Fibroblast of pulmonary artery (primary cell): Measurements from ENCODE around the gene ELFN2.

Experiments
- DNase-seq: peaks from one replicate; pipeline ENCODE4 v3.0.0-alpha.2; 2010; ENCODE audit warnings: low read depth
- H3K4me3 ChIP-seq: replicated peaks from 2 replicates; pipeline ENCODE4 v1.5.1; 2011; ENCODE audit warnings: low read depth, mild to moderate bottlenecking, control low read depth, low read length, moderate library complexity
- CTCF ChIP-seq: IDR thresholded peaks from 2 replicates; pipeline ENCODE4 v1.5.1; 2011; ENCODE audit warnings: mild to moderate bottlenecking, control low read depth, low read length, inconsistent platforms; ENCODE audit errors: missing control alignments

Gene ELFN2

DNA sequence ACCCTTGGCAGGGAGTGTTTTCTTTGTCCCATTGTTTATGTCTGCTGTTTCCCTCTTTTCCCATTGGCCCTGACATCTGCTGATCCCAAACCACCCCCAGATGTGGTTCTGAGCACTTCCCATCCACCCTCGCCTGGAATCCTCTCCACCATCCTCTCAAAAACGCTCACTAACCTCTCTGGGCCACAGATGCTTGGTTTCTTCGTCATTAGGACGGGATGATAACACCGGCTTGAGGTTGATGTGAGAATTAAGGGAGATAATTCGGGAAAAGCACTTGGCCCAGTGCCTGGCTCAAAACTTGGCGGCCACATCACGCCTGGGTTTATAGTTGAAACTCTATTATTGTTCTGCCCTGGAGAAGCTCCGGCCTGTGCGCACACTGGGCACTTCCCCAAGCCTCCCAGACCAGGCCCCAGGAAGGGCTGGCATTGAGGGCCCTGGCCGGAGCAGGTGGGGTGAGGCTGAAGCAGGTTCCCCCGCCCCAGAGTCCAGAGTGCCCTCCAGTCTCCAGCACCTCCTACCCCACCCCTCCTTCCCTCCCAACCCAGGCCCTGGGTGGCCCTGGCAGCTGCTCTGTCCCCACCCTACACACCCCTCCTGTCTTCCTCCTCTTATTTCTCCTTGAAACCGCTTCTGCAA lies 81.3 kb downstream of the ELFN2 start:
- TF ChIP-seq CTCF: no peak
- peak; percentile 96 for DNase-seq
- H3K4me3 ChIP-seq: no peak overlapping the region

DNA sequence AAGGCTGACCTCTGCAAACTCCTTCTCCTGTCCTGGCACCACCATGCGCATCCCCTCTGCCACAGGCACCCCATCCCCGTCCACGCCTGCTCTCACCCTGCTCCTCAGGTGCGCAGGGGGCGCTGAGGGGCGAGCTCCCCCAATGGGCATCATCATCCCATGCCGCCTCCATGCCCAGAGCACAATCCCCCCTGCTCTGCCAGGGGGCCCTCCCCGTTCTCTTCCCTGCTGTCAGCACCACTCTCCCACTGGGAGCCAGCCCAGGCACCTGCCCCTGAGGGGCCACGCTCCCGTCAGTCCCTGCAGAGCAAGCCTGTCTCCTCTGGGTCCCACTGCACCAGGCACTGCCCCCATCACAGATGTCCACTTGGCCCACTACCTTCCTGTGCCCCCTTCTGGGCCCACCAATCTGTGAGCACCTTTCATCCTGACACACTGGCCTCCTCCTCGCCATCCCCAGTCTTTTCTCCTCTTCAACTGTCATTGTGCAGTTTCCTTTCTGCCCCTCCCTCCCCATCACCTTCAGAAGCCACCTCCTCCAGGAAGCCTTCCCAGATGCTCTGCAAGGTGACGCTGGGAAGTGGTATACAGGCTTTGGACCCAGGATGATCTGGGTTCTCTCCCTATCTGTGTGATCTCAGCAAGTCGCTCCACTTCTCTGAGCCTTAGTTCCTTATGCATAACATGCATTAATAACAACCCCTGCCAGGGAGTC lies 82.4 kb downstream of the ELFN2 start:
- DNase-seq: no peak
- no peak for TF ChIP-seq CTCF
- H3K4me3 ChIP-seq: no peak overlapping the region

DNA sequence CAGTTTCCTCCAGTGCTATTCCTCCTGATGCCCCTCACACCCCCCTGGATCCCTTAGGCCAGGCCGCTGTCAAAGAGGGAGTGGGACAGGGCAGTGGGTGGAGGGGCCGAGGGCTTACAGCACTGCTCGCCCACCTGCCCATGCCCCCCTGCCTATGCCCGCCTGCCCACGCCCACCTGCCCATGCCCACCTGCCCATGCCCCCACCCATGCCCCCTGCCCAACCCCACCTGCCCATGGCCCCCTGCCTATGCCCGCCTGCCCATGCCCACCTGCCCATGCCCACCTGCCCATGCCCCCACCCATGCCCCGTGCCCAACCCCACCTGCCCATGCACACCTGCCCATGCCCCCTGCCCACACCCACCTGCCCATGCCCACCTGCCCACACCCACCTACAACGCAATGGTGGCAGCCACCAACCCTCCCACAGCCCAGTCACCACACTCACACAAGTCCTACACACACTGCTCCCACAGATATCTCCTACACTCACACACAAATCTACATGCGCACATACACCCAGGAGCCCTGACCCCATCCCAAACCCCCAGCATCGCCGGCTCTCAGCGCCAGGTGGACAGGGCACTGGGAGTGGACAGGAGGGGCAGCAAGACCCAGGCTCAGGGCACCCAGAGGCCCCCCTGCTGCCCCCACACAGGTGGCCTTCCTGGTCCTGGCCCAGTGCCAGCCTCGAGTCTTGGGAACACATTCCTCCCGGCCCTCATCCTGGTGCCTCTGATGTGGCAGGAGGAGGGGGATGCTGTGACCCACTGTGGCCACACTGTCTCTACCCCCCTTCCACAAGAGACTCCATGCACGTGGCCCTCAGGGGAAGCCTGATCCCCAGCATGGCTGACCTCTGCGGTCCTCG lies 83.2 kb downstream of the ELFN2 start:
- TF ChIP-seq CTCF: no peak
- H3K4me3 ChIP-seq: no peak overlapping the region
- no peak for DNase-seq

DNA sequence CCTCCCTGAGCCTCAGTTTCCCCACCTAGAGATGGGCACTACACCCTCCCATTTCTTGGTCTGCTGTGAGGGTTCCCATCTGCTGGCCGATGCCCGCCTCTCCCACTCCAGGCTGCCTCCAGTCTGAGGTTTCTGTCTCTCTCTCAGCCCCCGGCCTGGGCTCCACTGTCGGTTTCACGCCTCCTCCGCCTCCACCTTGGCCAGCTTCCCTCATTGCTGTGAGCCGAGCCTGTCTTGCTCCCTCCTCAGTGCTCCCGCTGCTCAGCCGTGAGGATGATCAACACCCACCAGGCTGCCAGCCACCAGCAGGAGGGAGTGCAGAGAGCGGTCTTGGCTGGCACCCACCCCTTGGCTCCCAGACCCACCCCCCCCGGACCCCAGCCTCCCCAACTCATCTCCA lies 83.9 kb downstream of the ELFN2 start:
- no peak overlapping the region for H3K4me3 ChIP-seq
- no peak for DNase-seq
- no peak for TF ChIP-seq CTCF

GRCh38 chr22:37342065-37342464 lies 85.2 kb downstream of the ELFN2 start:
- no peak overlapping the region for H3K4me3 ChIP-seq
- no peak for DNase-seq
- no peak for TF ChIP-seq CTCF

DNA sequence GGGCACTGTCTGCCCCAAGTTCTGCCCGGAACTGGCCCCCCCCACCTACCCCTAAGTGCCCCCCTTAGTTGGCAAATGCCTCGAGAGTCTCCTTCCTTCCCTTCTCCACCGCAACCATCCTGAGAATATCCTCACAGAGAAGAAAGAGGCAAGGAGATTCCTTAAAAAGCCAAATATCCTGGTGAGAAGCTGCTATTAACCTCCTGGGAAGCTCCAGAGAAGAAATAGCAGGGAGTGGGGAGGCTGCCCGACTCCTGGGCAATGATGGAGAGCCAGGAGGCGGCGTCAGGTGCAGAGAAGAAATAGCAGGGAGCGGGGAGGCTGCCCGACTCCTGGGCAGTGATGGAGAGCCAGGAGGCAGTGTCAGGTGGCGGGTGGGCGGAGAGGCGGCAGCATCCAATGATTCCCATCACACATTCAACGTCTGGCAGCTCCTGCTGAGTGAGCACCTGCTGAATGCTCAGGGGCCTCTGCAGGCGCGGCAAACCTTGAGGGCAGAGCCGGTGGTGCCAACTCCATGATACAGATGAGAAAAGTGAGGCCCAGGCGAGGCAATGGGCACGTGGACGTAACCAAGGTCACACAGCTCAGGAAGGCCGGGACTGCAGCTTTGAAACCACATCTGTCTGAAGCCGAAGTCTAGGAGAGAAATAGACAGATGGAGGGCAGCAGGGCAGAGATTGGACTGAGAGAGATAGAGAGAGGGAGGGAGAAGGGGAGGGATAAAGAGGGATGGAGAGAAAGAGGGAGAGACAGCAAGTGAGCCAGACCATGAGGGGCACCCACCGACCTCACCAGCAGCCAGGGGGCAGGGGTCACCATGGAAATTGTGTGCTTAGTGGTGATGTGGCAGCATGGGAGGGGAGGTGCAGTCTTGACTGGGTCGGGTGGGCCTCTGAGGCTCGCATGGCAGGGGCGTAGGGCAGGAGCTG lies 86.7 kb downstream of the ELFN2 start:
- no peak for TF ChIP-seq CTCF
- DNase-seq: no peak
- no peak overlapping the region for H3K4me3 ChIP-seq
